Mesothelial cell of epicardium (in vitro differentiated cells): ENCODE measurements around the gene LRFN5. TPM values are rescaled to one million over a fixed set of nuclear protein-coding genes. Genes with fewer than 3 reads are reported as not detected.

Experiments used
- DNase-seq, 2 experiments: peaks; one replicate each; pipeline ENCODE4 v3.0.0; 2021; ENCODE audit warnings: low spot score in 2 of 2; ENCODE audit not compliant: unreplicated experiment in 2 of 2
- H3K27ac Mint-ChIP-seq: 2 replicates; pipeline ENCODE4 v1.8.0; 2021; ENCODE audit warnings: mixed read lengths
- H3K27me3 Mint-ChIP-seq: 2 replicates; pipeline ENCODE4 v1.8.0; 2021; ENCODE audit warnings: low read depth, mixed read lengths
- H3K36me3 Mint-ChIP-seq: 2 replicates; pipeline ENCODE4 v1.8.0; 2021; ENCODE audit warnings: mixed read lengths
- H3K4me1 Mint-ChIP-seq: 2 replicates; pipeline ENCODE4 v1.8.0; 2021; ENCODE audit warnings: mixed read lengths
- H3K4me3 Mint-ChIP-seq: 2 replicates; pipeline ENCODE4 v1.8.0; 2021; ENCODE audit warnings: mild to moderate bottlenecking, moderate library complexity, mixed read lengths
- H3K9me3 Mint-ChIP-seq: 2 replicates; pipeline ENCODE4 v1.8.0; 2021; ENCODE audit warnings: mixed read lengths
- CTCF ChIP-seq: fragments of 200-600 bp; sonication (generic); IDR thresholded peaks from one replicate; pipeline ENCODE4 v1.5.0; 2021; ENCODE audit warnings: antibody characterized with exemption; ENCODE audit not compliant: unreplicated experiment
- total RNA-seq: library from RNA; stranded (reverse); gene quantifications from 3 replicates; pipeline ENCODE4 v1.2.1, GENCODE V29; 2021

Gene LRFN5
- total RNA-seq, 1 donor from 2014 or later: 23.1 TPM

GRCh38 chr14:41860586-41860985 is 253.9 kb downstream of the LRFN5 start:
- DNase-seq: no peak
- TF ChIP-seq CTCF: no peak
- Mint-ChIP-seq H3K4me3 (no peak overlapping the region), H3K27ac (no peak overlapping the region), H3K4me1 (no peaks in the 10 kb centered on the region), H3K9me3 (peaks cover 12% of the 10 kb centered on the region), H3K36me3 (no peaks in the 10 kb centered on the region), H3K27me3 (no peaks in the 10 kb centered on the region)

- H3K27ac Mint-ChIP-seq: no peak overlapping the region
- no peaks in the 10 kb centered on the region for H3K4me1 Mint-ChIP-seq
- H3K9me3 Mint-ChIP-seq: peaks cover 19% of the 10 kb centered on the region
- no peak overlapping the region for H3K4me3 Mint-ChIP-seq
- DNase-seq: no peak
- peaks cover 7% of the 10 kb centered on the region for H3K36me3 Mint-ChIP-seq
- H3K27me3 Mint-ChIP-seq: no peaks in the 10 kb centered on the region
- no peak for TF ChIP-seq CTCF
Observed at GRCh38 chr14:41865894-41866293, 259.2 kb downstream of the LRFN5 start.

- H3K4me3 Mint-ChIP-seq: no peak overlapping the region
- DNase-seq: no peak
- TF ChIP-seq CTCF: no peak
- no peaks in the 10 kb centered on the region for H3K27me3 Mint-ChIP-seq
- H3K36me3 Mint-ChIP-seq: peaks cover 7% of the 10 kb centered on the region
- peaks cover 15% of the 10 kb centered on the region for H3K9me3 Mint-ChIP-seq
- H3K27ac Mint-ChIP-seq: no peak overlapping the region
- peaks cover 6% of the 10 kb centered on the region for H3K4me1 Mint-ChIP-seq
Observed at GRCh38 chr14:41868396-41868795, 261.7 kb downstream of the LRFN5 start.

- no peak overlapping the region for H3K4me3 Mint-ChIP-seq
- peaks cover 17% of the 10 kb centered on the region for H3K4me1 Mint-ChIP-seq
- peaks cover 7% of the 10 kb centered on the region for H3K36me3 Mint-ChIP-seq
- TF ChIP-seq CTCF: no peak
- H3K27ac Mint-ChIP-seq: peak overlapping the region; percentile 90
- no peak for DNase-seq
- peaks cover 10% of the 10 kb centered on the region for H3K9me3 Mint-ChIP-seq
- H3K27me3 Mint-ChIP-seq: no peaks in the 10 kb centered on the region
Observed at GRCh38 chr14:41872931-41873685, 266.4 kb downstream of the LRFN5 start.

- TF ChIP-seq CTCF: no peak
- Mint-ChIP-seq H3K9me3 (peaks cover 10% of the 10 kb centered on the region), H3K27me3 (no peaks in the 10 kb centered on the region), H3K27ac (peak overlapping the region; percentile 90), H3K4me1 (peaks cover 17% of the 10 kb centered on the region), H3K4me3 (no peak overlapping the region), H3K36me3 (peaks cover 7% of the 10 kb centered on the region)
- no peak for DNase-seq
Observed at GRCh38 chr14:41873686-41874317, 267.1 kb downstream of the LRFN5 start.
